H9 (cell line): Measurements from ENCODE around the gene FBXO38. TPM values are rescaled to one million over a fixed set of nuclear protein-coding genes. Genes with fewer than 3 reads are reported as not detected.

Experiments
- DNase-seq: peaks from one replicate; pipeline ENCODE4 v3.0.0-alpha.2; 2017
- H2AFZ ChIP-seq: one replicate; pipeline ENCODE4 v1.6.1; 2013; ENCODE audit warnings: mild to moderate bottlenecking, low read length, control low read depth, moderate library complexity
- H2AK5ac ChIP-seq: 2 replicates; pipeline ENCODE4 v1.6.1; 2013; ENCODE audit warnings: low read length, control low read depth, mixed read lengths; ENCODE audit not compliant: insufficient read length
- H2BK120ac ChIP-seq: one replicate; pipeline ENCODE4 v1.6.1; 2013; ENCODE audit warnings: low read depth, mild to moderate bottlenecking, low read length, control low read depth, inconsistent platforms; ENCODE audit not compliant: poor library complexity, severe bottlenecking
- H2BK12ac ChIP-seq: 2 replicates; pipeline ENCODE4 v1.6.1; 2013; ENCODE audit warnings: low read length, control low read depth, mixed read lengths, low read depth; ENCODE audit not compliant: insufficient read length
- H2BK15ac ChIP-seq: 2 replicates; pipeline ENCODE4 v1.6.1; 2013; ENCODE audit warnings: low read depth, low read length, control low read depth
- H2BK20ac ChIP-seq: one replicate; pipeline ENCODE4 v1.6.1; 2013; ENCODE audit warnings: low read depth, mild to moderate bottlenecking, low read length, control low read depth, inconsistent platforms; ENCODE audit not compliant: poor library complexity, severe bottlenecking
- H2BK5ac ChIP-seq: 2 replicates; pipeline ENCODE4 v1.6.1; 2013; ENCODE audit warnings: low read length, control low read depth, mixed read lengths; ENCODE audit not compliant: insufficient read length
- H3K14ac ChIP-seq: 2 replicates; pipeline ENCODE4 v1.6.1; 2013; ENCODE audit warnings: low read length, control low read depth; ENCODE audit not compliant: insufficient read depth
- H3K18ac ChIP-seq: 2 replicates; pipeline ENCODE4 v1.6.1; 2013; ENCODE audit warnings: low read depth, mild to moderate bottlenecking, mixed read lengths, low read length, control low read depth; ENCODE audit not compliant: insufficient read length
- H3K23ac ChIP-seq: 2 replicates; pipeline ENCODE4 v1.6.1; 2013; ENCODE audit warnings: low read length, control low read depth, mixed read lengths, low read depth; ENCODE audit not compliant: insufficient read length
- H3K23me2 ChIP-seq: 2 replicates; pipeline ENCODE4 v1.6.1; 2013; ENCODE audit warnings: low read depth, mild to moderate bottlenecking, mixed read lengths, low read length, control low read depth; ENCODE audit not compliant: insufficient read length, poor library complexity, severe bottlenecking
- H3K27ac ChIP-seq: 2 replicates; pipeline ENCODE4 v1.5.1; 2013; ENCODE audit warnings: low read length, control low read depth, mixed read lengths, low read depth; ENCODE audit not compliant: insufficient read length
- H3K27me3 ChIP-seq: 2 replicates; pipeline ENCODE4 v1.6.1; 2013; ENCODE audit warnings: low read length, control low read depth, inconsistent platforms; ENCODE audit not compliant: insufficient read depth
- H3K4ac ChIP-seq: 2 replicates; pipeline ENCODE4 v1.6.1; 2013; ENCODE audit warnings: low read depth, mild to moderate bottlenecking, control low read depth, inconsistent platforms, low read length, moderate library complexity
- H3K4me1 ChIP-seq: 2 replicates; pipeline ENCODE4 v1.6.1; 2013; ENCODE audit warnings: low read length, control low read depth, inconsistent platforms; ENCODE audit not compliant: insufficient read depth
- H3K4me2 ChIP-seq: 2 replicates; pipeline ENCODE4 v1.6.1; 2013; ENCODE audit warnings: low read length, control low read depth, mixed read lengths; ENCODE audit not compliant: insufficient read length, insufficient read depth
- H3K56ac ChIP-seq: 2 replicates; pipeline ENCODE4 v1.6.1; 2013; ENCODE audit warnings: low read depth, mild to moderate bottlenecking, mixed read lengths, low read length, control low read depth; ENCODE audit not compliant: insufficient read length
- H3K79me1 ChIP-seq: 2 replicates; pipeline ENCODE4 v1.6.1; 2013; ENCODE audit warnings: low read depth, mild to moderate bottlenecking, moderate library complexity, low read length, control low read depth, inconsistent platforms; ENCODE audit not compliant: insufficient read depth, poor library complexity, severe bottlenecking
- H3K79me2 ChIP-seq: 2 replicates; pipeline ENCODE4 v1.6.1; 2013; ENCODE audit warnings: low read length, control low read depth, inconsistent platforms; ENCODE audit not compliant: insufficient read depth
- H3K9ac ChIP-seq: 2 replicates; pipeline ENCODE4 v1.6.1; 2013; ENCODE audit warnings: low read length, control low read depth, mixed read lengths; ENCODE audit not compliant: insufficient read length; ENCODE audit errors: extremely low read depth
- H3K9me3 ChIP-seq: one replicate; pipeline ENCODE4 v1.6.1; 2013; ENCODE audit warnings: low read depth, low read length, inconsistent platforms; ENCODE audit not compliant: control insufficient read depth
- H3T11ph ChIP-seq: one replicate; pipeline ENCODE4 v1.6.1; 2013; ENCODE audit warnings: mild to moderate bottlenecking, low read length, control low read depth, inconsistent platforms
- H4K20me1 ChIP-seq: one replicate; pipeline ENCODE4 v1.6.1; 2013; ENCODE audit not compliant: control insufficient read depth, insufficient read length, insufficient read depth
- H4K5ac ChIP-seq: 2 replicates; pipeline ENCODE4 v1.6.1; 2013; ENCODE audit warnings: low read depth, mild to moderate bottlenecking, mixed read lengths, low read length, control low read depth; ENCODE audit not compliant: insufficient read length
- H4K8ac ChIP-seq: replicated peaks from 2 replicates; pipeline ENCODE4 v1.6.1; 2013; ENCODE audit warnings: low read length, control low read depth, mixed read lengths, low read depth; ENCODE audit not compliant: insufficient read length
- H4K91ac ChIP-seq: 2 replicates; pipeline ENCODE4 v1.6.1; 2013; ENCODE audit warnings: low read depth, mild to moderate bottlenecking, moderate library complexity, mixed read lengths, low read length, control low read depth; ENCODE audit not compliant: insufficient read length
- H3K27ac Mint-ChIP-seq, 3 experiments: 2 replicates in 2 of 3; 3 replicates in 1 of 3; pipeline ENCODE4 v1.8.0; 2020 to 2021; ENCODE audit warnings: mixed read lengths in 3 of 3, mild to moderate bottlenecking in 1 of 3, moderate library complexity in 1 of 3
- H3K27me3 Mint-ChIP-seq: 2 replicates; pipeline ENCODE4 v1.8.0; 2021; ENCODE audit warnings: low read depth, mild to moderate bottlenecking, moderate library complexity, mixed read lengths
- H3K36me3 Mint-ChIP-seq, 3 experiments: 2 replicates in 2 of 3; 3 replicates in 1 of 3; pipeline ENCODE4 v1.8.0; 2020 to 2021; ENCODE audit warnings: low read depth in 3 of 3, mixed read lengths in 3 of 3; ENCODE audit not compliant: insufficient read depth in 1 of 3
- H3K4me1 Mint-ChIP-seq, 2 experiments: 2 replicates each; pipeline ENCODE4 v1.8.0; 2020; ENCODE audit warnings: mixed read lengths in 2 of 2
- H3K4me3 Mint-ChIP-seq, 2 experiments: 2 replicates in 1 of 2; 3 replicates in 1 of 2; pipeline ENCODE4 v1.8.0; 2020 to 2021; ENCODE audit warnings: mild to moderate bottlenecking in 2 of 2, mixed read lengths in 2 of 2, moderate library complexity in 1 of 2
- H3K9me3 Mint-ChIP-seq, 2 experiments: 2 replicates in 1 of 2; 3 replicates in 1 of 2; pipeline ENCODE4 v1.8.0; 2020; ENCODE audit warnings: mild to moderate bottlenecking in 2 of 2, mixed read lengths in 2 of 2, moderate library complexity in 1 of 2
- WGBS: extraction: QIAGEN DNeasy Blood & Tissue Kit; methylation state at CpG from one replicate; pipeline ENCODE4 v1.1.7; 2013; ENCODE audit warnings: missing lambda C conversion rate, low lambda C conversion rate, mixed read lengths; ENCODE audit not compliant: insufficient read length; ENCODE audit errors: extremely low coverage; 5-methylcytosine and 5-hydroxymethylcytosine counted together
- total RNA-seq: library from RNA; stranded (reverse); gene quantifications from 2 replicates; pipeline ENCODE4 v1.2.1, GENCODE V29; 2021
- TF ChIP-seq, protein P1 (sequence below): fragments of 200-600 bp; sonication (generic); conservative IDR thresholded peaks from 3 replicates; pipeline ENCODE4 v1.8.0; 2021; ENCODE audit warnings: antibody characterized with exemption, mild to moderate bottlenecking

FBXO38 gene
- total RNA-seq, 1 experiment from 2014 or later, result 34.6 TPM

DNA sequence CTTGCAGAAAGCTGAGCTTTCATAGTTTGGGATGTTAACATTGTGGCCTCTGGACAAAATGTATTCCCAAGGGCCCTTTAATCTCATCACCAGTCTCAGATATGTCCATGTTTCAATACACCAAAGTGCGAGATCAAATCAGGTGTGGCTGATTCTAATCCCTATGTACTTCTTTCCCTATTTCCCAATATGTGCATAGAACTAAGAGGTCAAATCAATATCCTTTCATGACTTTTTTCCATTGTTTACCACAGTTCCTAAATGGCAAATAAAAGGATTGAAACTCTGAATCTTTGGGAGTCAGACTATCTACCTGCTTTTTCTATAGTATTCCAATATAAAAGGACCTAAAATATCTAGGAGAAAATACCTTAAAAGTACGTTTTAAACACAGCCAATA lies 105.0 kb downstream of the FBXO38 start:
- Histone ChIP-seq H3K14ac (no peak overlapping the region), H3K18ac (no peak overlapping the region), H3K23ac (no peak overlapping the region), H2AFZ (no peak overlapping the region), H2BK20ac (no peak overlapping the region), H3K9ac (no peak overlapping the region), H3T11ph (no peak overlapping the region), H3K79me2 (no peaks in the 10 kb centered on the region), H2BK12ac (no peak overlapping the region), H2BK15ac (no peak overlapping the region), H4K5ac (no peak overlapping the region), H2AK5ac (no peak overlapping the region), H3K27me3 (no peaks in the 10 kb centered on the region; the same call in 1 of the 2 replicates), H4K8ac (no peak overlapping the region), H2BK5ac (no peak overlapping the region), H3K4me1 (no peaks in the 10 kb centered on the region), H2BK120ac (no peak overlapping the region), H3K9me3 (no peaks in the 10 kb centered on the region), H3K4ac (no peak overlapping the region), H4K91ac (no peak overlapping the region), H3K27ac (no peak overlapping the region), H3K79me1 (no peaks in the 10 kb centered on the region), H3K56ac (no peak overlapping the region), H3K23me2 (no peaks in the 10 kb centered on the region), H3K4me2 (no peak overlapping the region), H4K20me1 (no peaks in the 10 kb centered on the region)
- H3K27me3 Mint-ChIP-seq, result peaks cover 81% of the 10 kb centered on the region
- H3K4me1 Mint-ChIP-seq, result peaks cover 0 to 4% of the 10 kb centered on the region in 2 experiments; a peak in 2 of 4 replicates
- WGBS, result no CpG with 5 or more reads among the region's 2 CpGs
- no peak overlapping the region for H3K4me3 Mint-ChIP-seq
- DNase-seq, result no peak
- H3K9me3 Mint-ChIP-seq, result no peaks in the 10 kb centered on the region
- TF ChIP-seq, protein P1, sequence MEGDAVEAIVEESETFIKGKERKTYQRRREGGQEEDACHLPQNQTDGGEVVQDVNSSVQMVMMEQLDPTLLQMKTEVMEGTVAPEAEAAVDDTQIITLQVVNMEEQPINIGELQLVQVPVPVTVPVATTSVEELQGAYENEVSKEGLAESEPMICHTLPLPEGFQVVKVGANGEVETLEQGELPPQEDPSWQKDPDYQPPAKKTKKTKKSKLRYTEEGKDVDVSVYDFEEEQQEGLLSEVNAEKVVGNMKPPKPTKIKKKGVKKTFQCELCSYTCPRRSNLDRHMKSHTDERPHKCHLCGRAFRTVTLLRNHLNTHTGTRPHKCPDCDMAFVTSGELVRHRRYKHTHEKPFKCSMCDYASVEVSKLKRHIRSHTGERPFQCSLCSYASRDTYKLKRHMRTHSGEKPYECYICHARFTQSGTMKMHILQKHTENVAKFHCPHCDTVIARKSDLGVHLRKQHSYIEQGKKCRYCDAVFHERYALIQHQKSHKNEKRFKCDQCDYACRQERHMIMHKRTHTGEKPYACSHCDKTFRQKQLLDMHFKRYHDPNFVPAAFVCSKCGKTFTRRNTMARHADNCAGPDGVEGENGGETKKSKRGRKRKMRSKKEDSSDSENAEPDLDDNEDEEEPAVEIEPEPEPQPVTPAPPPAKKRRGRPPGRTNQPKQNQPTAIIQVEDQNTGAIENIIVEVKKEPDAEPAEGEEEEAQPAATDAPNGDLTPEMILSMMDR, result no peak
- H3K36me3 Mint-ChIP-seq, result no peaks in the 10 kb centered on the region
- no peak overlapping the region for H3K27ac Mint-ChIP-seq
